T-helper 2 cell treated with Interferon-gamma antibody and Interleukin-4, amounts not matched to agents 100 ng/mL and 5 ng/mL, for 36 hours (primary cell): ENCODE results near the gene CAND1. TPM values are rescaled to one million over a fixed set of nuclear protein-coding genes. Genes with fewer than 3 reads are reported as not detected.

Source experiments
- intact Hi-C: fragments of 100-400 bp; cut with micrococcal nuclease; formaldehyde crosslinking; loops from one replicate; pipeline ENCODE4 v1.15.1; 2023
- total RNA-seq: library from RNA; stranded (reverse); gene quantifications from 2 replicates; pipeline ENCODE4 v1.2.3, GENCODE V29; 2022

CAND1 gene
- total RNA-seq, 1 donor from 2014 or later, result 157 TPM

DNA sequence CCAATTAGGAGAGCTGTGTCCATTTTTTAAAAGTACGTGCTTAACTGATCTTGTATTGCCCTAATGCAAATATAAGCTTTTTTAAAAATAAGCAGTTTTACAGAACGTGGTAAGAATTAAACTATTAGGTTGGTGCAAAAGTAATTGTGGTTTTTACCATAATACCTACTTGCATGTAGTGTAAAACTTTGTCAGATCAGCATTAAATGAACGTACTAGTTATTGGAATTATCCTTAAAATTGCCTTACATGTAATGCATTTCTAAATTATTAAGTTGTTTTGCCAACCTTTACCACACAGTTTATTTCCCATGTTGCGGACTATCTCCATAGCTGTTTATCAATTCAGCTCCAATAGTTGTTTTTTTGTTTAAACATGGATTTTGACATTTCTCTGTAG, 10.9 kb downstream of the CAND1 start:
- intact Hi-C loops, result no loop called here

DNA sequence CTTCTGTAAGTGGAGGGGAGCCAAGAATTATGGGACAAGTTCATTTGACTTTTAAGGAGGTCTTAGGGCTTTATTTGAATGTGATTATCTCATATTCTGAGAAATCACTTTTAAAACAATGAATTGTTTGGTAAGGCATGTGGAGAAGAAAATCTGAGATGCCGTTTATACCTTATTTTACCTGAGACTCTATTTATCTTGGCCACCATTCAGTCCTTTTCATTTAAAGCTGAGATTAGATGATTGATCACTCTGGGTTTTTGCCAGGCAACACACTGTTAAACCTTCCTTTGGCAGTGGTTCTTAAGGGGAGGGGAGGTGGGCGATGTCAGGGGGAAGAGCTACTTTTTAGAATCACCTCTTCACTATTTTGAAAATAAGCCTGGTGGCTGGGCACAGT, 11.4 kb downstream of the CAND1 start:
- intact Hi-C loops, result no loop called here

DNA sequence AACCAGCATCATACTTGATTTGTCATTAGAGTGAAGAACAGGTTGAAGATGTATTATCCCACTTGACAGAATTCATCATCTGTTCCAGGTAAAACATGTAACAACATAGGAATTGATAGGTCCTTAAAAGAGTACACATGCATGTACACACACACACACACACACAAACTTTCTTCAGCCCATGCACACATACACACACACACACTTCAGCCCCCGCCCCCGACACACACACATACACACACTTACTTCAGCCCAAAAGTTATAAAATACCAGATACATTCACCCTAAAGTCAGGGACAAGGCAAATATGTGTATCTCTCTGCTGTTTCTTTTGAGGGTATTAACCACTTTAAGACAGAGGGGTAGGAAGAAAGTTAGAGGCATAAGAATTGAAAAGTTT, 15.4 kb downstream of the CAND1 start:
- intact Hi-C loops, result no loop called here

DNA sequence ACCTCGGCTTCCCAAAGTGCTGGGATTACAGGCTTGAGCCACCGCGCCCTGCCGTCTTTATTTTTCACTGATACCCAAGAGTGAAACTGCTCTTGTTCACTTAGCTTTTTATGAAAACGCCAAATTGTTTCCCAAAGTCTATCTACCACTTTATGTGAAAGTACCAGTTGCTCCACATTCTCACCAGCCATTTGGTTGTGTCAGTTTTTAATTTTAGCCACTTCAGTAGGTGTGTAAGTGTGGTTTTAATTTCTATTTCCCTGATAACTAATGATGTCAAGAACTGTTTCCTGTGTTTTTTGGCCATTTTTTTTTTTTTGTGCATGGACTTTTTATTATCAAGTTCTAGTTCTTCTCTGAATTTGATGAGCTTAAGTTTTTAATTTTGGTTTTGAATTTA, 17.1 kb downstream of the CAND1 start:
- intact Hi-C loops, result no loop called here

DNA sequence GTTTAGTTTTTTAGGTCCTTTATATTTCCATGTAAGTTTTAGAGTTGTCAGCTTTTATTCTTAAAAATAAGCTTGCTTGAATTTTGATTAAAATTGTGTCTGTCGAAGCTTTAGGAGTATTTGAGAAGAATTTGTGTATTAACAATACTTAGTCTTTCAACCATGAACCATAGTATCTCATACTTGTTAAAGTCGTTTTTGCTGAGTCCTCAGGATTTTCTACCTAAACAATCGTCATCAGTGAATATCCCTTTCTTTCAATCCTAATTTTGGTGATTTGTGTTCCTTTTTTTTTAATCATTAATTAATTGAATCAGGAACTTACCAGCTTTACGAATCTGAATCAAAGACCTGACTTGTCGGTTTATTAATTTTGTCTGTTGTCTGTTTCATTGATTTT, 18.2 kb downstream of the CAND1 start:
- intact Hi-C loops, result no loop called here

DNA sequence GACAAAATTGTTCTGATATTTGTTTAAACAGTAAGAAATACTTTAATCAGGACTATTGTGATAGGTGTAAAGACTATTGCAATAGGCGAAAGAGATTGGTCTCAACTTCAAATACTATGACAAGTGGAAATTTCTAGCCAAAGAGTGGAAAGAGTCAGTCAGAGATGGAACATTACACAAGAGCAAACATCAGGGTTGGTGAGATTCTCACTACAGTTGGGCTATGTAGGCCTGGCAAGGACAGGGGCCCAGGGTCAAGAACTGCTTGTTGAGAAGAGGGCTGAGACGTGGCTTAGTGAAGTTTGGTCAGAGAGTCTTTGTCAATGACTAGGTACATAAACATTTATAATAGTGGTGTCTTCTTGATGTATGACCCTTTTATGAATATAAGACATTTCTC, 19.4 kb downstream of the CAND1 start:
- intact Hi-C loops, result no loop called here

DNA sequence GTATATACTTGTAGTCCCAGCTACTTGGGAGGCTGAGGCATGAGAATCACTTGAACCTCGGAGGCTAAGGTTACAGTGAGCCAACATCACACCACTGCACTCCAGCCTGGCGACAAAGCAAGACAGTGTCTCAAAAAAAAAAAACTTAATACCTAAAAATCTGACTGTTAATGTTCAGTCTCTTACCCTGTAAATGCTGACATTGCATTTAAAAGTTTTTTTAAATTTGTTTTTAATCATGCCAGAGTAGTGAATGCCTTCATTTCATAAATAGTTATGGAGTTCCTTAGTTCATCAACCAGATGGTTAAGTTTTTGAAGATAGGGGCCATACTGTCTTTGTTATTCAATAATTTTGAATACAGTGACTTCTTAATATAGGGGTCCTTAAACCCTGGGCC, 21.2 kb downstream of the CAND1 start:
- intact Hi-C loops, result no loop called here

DNA sequence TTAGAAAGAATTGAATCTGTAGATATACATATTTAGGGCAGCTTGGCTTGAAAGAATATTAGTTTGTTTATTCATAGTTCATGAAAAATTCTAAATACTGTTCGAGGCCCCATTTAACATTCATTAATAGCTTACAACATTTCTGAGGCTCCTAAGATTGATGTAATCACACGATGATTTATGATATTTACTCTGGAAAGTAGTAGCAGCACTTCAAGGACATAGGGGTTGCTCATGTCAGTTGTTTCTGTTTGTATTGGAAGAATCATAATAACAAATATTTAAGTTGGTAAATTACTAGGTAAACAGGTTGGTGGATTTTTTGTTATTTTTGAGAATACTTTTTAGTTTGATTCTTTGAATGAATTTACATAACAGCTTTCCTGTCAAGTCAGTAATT, 30.4 kb downstream of the CAND1 start:
- intact Hi-C loops, result no loop called here

DNA sequence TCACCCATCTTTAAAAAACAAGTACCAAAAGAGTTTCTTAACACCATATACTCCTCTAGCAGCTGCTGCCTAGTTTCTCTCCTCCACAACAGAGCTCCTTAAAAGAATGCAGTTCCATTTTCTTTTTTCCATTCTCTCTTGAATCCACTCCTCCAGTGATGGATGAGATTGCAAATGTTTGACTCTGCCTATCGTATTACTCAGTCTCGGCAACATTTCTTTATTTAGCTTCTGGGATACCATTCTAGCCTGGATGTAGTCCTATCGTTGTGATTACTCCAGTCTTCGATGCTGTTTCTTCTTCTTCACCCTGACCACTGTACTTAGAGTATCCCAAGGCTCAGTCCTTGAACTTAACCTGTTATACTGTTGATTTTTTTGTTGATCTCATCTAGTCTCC, 30.8 kb downstream of the CAND1 start:
- intact Hi-C loops, result no loop called here

DNA sequence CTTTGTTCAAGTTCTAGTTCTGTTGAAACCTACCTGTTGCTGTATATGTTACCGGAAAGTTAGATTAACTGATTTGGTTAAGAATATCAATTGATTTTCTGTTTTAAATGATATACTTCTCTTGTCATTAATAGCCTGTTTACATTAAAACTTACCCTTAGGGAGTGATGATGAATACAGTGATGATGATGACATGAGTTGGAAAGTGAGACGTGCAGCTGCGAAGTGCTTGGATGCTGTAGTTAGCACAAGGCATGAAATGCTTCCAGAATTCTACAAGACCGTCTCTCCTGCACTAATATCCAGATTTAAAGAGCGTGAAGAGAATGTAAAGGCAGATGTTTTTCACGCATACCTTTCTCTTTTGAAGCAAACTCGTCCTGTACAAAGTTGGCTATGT, 33.0 kb downstream of the CAND1 start:
- intact Hi-C loops, result no loop called here

DNA sequence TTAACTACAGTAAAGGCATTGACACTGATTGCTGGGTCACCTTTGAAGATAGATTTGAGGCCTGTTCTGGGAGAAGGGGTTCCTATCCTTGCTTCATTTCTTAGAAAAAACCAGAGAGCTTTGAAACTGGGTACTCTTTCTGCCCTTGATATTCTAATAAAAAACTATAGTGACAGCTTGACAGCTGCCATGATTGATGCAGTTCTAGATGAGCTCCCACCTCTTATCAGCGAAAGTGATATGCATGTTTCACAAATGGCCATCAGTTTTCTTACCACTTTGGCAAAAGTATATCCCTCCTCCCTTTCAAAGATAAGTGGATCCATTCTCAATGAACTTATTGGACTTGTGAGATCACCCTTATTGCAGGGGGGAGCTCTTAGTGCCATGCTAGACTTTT, 36.4 kb downstream of the CAND1 start:
- intact Hi-C loops, result no loop called here

DNA sequence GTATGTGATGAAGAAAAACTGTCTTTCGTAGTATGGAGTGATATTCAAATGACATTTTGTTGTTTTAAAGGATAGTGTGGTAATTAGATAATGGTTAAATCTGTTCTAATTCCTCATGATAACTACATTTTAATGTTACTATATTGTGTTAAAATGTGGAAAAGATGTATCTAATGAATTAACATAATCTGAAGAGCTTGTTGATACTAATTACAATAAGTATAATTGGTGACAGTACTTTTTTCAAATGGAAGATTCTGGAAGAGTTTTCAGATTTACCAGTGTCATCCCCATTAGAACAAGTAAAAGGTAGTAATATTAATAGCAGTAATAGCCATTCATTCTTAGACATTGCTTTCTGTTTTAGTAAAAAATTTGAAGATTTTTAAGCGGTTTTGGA, 37.6 kb downstream of the CAND1 start:
- intact Hi-C loops, result no loop called here

DNA sequence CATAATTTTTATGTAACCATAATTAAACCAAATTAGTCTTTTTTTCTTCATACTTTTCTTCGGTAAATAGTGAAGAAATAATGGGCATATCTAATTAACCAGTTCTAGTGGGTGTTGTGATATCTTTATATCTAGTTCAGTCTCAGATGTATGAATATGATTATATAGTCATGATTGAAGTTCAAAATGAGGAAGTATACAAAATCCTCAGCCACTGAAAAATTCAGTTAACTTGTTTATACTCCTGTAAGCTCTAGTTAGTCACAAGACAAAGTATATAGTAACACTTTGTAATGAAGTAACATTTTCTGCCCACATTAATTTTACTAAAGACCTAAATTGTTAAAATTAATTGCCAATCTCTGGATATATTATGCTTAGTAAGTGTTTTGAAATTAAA, 46.5 kb downstream of the CAND1 start:
- intact Hi-C loops, result no loop called here

DNA sequence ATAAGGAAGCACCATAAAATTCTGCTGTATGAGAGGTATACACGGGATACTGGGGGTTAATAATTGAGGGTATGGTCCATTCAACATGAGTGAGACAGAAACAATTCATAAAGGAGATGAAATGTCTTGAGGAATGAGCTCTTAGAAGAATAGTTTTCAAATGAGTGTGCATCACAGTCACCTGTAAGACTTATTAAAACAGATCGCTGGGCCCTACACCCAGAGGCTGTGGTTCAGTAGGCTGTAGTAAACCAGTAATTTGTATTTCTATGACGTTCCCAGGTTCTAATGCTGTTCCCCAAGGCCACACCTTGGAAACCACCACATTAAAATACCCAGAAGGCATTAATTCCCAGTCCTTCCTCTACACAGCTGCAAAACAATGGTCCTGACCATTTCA, 49.6 kb downstream of the CAND1 start:
- intact Hi-C loops, result no loop called here

DNA sequence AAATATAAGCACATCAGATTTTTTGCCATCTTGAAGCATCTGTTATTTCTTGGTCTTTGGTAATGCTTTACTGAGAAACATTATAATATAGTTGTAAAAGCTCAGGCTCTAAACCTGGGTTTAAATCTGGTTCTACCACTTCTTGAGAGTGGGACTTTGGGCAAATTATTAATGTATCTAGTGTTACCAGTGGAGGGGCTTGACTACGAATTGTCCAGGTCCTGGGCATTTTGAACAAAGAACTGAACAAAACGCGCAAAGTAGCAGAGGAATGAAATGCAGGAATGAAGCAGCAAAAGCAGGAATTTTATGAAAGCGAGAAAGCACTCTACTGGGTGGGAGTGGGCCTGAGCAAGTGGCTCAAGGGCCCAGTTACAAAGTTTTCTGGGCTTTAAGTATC, 50.8 kb downstream of the CAND1 start:
- intact Hi-C loops, result no loop called here

DNA sequence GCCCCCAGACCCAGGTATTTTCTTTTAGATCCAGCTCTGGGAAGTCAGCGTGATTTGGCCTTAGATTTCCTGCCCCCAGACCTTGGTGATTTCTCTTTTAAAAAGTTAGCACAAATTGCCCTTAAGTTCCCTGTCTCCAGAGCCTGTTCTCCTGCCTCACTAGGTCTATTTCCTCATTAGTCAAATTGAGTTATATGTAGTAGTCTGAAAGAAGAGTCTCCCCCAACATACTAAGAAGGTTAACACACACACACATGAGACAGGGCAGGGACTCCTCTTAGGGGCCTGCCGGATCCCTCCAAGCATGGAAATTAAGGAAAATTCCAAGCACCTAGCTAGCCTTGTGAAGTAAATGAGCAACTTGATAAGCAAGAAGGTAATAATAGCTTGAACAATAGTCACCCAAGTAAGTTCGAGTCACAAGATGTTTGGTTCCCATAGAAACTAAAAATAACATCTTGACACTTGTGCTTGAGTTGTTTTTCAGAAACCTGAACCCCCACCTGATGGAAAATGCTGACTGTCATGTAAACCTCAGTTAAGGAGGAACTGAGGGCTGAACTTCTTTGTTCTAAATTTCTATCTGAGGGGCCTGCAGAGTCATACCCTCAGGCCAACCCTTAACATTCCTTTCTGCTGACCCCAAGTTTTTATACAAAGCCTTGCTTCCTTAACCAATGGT, 51.6 kb downstream of the CAND1 start:
- intact Hi-C loops, result no loop called here

DNA sequence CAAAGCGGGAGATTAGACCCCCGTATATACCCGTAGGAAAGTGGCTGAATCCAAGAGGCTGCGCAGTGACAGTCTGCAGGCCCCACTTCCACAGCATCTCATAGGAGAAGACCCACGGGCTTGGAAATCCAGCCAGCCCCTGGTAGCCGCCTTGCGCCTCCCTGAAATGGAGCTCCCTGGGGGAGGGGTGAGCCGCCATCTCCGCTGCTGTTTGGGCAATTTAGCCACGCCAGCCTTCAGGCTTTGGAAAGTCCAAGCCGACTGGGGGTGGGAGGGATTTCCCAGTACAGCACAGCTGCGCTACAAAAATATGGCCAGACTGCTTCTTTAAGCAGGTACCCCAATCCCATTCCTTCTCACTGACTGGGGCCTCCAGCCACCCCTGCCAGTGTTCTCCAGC, 53.4 kb downstream of the CAND1 start:
- intact Hi-C loops, result no loop called here

DNA sequence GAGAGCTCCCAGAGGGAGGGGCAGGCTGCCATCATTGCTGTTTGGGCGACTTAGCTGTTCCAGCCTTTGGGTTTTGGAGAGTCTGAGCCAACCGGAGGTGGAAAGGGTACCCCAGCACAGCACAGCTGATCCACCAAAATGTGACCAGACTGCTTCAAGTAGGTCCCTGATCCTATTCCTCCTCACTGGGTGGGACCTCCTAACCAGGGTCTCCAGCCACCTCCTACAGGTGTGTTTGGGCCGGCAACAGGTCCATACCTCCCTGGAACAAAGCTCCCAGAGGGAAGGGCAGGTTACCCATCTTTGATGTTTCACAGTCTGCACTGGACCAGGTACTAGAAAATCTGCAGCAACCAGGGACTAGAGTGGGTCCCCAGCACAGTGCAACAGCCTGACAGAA, 53.8 kb downstream of the CAND1 start:
- intact Hi-C loops, result no loop called here

DNA sequence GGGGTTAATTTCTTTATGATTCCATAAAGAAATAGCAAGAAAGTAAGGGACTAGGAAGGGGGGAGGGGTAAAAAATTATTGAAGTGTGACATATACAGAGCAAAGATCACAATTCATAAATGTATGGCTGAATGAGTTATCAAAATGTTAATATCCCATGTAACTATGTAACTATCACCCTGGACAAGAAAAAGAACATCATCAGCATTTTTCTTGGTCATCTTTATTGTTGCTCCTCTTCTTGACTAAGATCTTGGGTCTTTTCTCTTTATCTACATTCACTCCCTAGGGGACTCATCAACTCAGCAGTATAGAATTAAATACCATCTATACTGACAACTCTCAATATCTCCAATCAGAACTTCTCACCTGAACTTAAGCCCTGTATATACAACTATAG, 57.5 kb downstream of the CAND1 start:
- intact Hi-C loops, result no loop called here

DNA sequence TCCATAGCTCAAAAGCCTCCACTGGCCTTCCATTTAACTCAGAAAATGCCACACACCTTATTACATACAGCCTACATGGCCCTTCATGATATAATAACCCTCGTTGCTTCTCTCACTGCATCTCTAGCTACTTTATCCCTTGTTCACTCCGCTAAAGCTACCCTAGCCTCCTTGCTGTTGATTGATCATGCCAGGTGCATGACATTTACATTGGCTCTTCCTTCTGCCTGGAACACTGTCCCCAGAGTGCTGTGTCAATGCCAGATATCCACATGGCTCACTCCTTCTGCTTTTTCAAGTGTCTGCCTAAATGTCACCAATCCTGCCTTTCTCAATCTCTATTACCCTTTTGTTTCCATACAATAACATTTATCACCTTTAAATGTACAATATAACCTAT, 58.3 kb downstream of the CAND1 start:
- intact Hi-C loops, result no loop called here

DNA sequence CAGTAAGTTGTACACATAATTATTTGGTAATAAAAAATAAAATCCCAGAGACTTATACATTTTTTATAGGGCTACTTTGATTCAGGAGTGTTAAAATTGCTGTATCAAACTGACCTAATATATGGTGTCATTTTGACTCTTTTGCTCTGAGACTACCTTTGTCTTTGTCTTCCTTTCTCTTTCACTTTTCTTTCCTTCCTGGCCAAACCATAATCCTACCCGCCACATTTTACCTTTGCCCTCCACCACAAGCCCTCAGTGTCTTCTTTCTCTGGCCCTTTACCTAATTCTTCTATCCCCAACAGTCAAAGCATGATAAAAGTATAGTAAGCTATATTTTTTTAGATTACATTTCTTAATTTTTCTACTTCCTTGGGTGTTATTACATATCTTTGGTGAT, 62.0 kb downstream of the CAND1 start:
- intact Hi-C loops, result no loop called here

DNA sequence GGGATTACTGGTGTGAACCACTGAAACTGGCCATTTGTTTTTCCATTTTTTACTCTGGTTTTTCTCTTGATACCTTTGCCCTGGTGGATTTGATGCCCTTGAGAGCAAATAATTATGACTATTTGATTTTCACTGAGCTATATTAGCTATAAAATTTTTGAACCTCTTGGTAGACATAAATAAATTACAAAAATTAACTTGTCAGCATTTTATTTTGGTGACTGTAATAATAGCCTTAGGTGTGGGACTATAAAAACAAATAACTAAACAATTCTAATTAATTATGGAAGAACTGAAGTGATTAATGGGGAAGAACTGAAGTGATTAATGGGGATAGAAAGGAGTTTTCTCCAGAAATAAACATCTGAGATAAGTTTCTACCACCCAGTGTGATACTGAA, 62.7 kb downstream of the CAND1 start:
- intact Hi-C loops, result no loop called here

DNA sequence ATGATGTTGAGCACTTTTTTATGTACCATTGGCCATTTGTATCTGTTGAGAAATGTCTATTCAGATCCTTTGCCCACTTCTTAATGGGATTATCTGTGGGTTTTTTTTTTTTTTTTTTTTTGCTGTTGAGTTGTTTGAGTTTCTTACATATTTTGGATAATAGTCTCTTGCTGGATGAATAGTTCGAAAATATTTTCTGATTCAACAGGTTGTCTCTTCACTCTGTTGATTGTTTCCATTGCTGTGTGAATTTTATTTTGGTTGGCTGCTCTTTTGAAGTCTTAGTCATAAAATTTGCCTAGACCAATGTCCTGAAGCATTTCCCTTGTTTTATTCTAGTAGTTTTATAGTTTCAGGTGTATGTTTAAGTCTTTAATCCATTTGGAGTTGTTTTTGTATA, 64.5 kb downstream of the CAND1 start:
- intact Hi-C loops, result no loop called here

DNA sequence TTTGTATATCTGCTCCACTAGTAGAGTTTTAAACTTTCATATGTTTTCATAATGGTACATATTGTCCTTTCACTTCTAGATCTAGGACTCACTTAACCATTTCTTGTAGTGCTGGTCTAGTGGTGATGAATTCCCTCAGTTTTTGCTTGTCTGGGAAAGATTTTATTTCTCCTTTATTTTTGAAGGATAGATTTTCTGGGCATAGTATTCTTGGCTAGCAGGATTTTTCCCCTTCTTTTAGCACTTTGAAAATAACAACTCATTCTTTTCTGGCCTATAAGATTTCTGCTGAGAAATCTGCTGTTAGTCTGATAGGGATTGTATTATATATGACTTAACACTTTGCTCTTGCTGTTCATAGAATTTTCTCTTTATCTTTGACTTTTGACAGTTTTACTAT, 69.3 kb downstream of the CAND1 start:
- intact Hi-C loops, result no loop called here
